Measurements from ENCODE around the gene CIAO2B.

Gene CIAO2B

GRCh38 chr16:66906916-66907836 is 27.0 kb downstream of the CIAO2B start:
- no peak for DNase-seq (ENCODE audit: low read depth)
- TF ChIP-seq CTCF (IDR thresholded peaks at IDR 0.05; ENCODE audit: control insufficient read depth, extremely low read depth, insufficient read depth) = no peak
- H3K4me3 ChIP-seq (ENCODE audit: low read depth, low read length) = no peak overlapping the region

- no peak for TF ChIP-seq CTCF (IDR thresholded peaks at IDR 0.05; ENCODE audit: control insufficient read depth, extremely low read depth, insufficient read depth)
- no peak overlapping the region for H3K4me3 ChIP-seq (ENCODE audit: low read depth, low read length)
- DNase-seq (ENCODE audit: low read depth) = peak; percentile 11
Measured at GRCh38 chr16:66905633-66906539, 28.3 kb downstream of the CIAO2B start.

- no peak overlapping the region for H3K4me3 ChIP-seq (ENCODE audit: low read depth, low read length)
- no peak for DNase-seq (ENCODE audit: low read depth)
- no peak for TF ChIP-seq CTCF (IDR thresholded peaks at IDR 0.05; ENCODE audit: control insufficient read depth, extremely low read depth, insufficient read depth)
Measured at GRCh38 chr16:66904846-66905632, 29.2 kb downstream of the CIAO2B start.

GRCh38 chr16:66904428-66904845 is 29.8 kb downstream of the CIAO2B start:
- DNase-seq (ENCODE audit: low read depth) = no peak
- no peak overlapping the region for H3K4me3 ChIP-seq (ENCODE audit: low read depth, low read length)
- TF ChIP-seq CTCF (IDR thresholded peaks at IDR 0.05; ENCODE audit: control insufficient read depth, extremely low read depth, insufficient read depth) = no peak

GRCh38 chr16:66903544-66904427 is 30.4 kb downstream of the CIAO2B start:
- no peak for TF ChIP-seq CTCF (IDR thresholded peaks at IDR 0.05; ENCODE audit: control insufficient read depth, extremely low read depth, insufficient read depth)
- no peak for DNase-seq (ENCODE audit: low read depth)
- H3K4me3 ChIP-seq (ENCODE audit: low read depth, low read length) = no peak overlapping the region

Measured in LNCaP clone FGC (cell line).